ENCODE data around the gene RIMKLB.
"Not testable (repeated sequence)": the region's sequence is repeated elsewhere in the genome, so short reads cannot be mapped to it uniquely, and the experiment has no call there.

Gene RIMKLB

GRCh38 chr12:8689681-8690080 lies 8.1 kb upstream of the RIMKLB start:
- in situ Hi-C loops (cut with HindIII; ENCODE audit: low sequenced_read_pairs) = no loop called here

GRCh38 chr12:8692573-8692972 lies 5.2 kb upstream of the RIMKLB start:
- in situ Hi-C loops (cut with HindIII; ENCODE audit: low sequenced_read_pairs) = no loop called here

DNA sequence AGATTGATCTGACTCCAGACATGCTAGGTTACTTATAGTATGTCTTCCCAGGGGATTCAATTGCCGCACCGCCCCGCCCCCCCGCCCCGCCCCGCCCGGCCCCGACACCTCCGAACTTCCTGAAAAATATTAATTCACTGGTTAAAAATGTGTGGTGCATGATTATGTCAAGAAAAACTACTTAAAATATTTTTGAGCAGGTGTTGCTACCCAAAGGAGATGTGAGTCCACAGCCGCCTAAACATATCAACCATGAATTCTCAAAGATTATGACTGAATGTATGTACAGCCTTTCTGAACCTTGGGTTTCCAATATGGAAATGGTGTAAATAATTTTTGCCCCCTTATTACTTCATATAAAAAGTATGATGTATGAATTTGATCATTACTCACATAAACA lies 2.7 kb upstream of the RIMKLB start:
- in situ Hi-C loops (cut with HindIII; ENCODE audit: low sequenced_read_pairs) = no loop called here

- in situ Hi-C loops (cut with HindIII; ENCODE audit: low sequenced_read_pairs) = no loop called here
Observed at GRCh38 chr12:8696442-8697090, 1.2 kb upstream of the RIMKLB start.

- in situ Hi-C loops (cut with HindIII; ENCODE audit: low sequenced_read_pairs) = no loop called here
Observed at GRCh38 chr12:8697120-8697475, 693 bp upstream of the RIMKLB start.

DNA sequence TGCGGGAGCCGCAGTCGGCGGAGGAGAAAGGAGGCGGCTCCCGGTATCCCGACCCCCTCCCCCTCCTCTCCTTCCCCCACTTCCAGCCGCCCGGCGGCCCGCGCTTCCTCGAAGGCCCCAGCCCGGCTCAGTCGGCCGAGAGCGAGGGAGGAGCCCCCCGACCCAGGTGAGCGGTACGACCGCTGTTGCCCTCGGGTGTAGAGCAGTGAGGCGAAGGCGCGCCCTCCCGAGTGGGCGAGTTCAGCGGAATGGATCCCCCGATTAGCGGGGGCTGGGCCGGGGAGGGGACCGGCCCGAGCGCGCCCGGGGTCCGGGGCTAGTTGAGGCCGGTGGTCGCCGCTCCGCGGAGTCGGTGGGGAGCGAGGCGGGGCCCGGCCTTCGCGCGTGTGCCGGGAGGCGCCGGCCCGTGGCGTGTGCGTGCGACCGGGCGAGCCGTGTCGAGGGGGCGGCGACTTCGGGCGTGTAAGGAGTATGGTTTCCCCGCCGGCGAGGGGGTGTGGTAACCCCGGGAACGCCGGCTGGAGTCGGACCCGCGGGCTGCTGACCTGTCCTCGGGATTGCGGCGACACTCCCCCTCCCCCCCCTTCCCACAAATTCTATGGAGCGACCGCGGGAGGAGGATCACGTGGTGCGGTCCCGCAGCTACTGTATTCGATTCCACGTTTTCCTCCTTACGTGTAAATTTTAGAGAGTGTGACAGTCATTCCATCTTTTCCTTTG lies 501 bp downstream of the RIMKLB start:
- in situ Hi-C loops (cut with HindIII; ENCODE audit: low sequenced_read_pairs) = no loop called here

- in situ Hi-C loops (cut with HindIII; ENCODE audit: low sequenced_read_pairs) = no loop called here
Observed at GRCh38 chr12:8698879-8699278, 1.1 kb downstream of the RIMKLB start.

DNA sequence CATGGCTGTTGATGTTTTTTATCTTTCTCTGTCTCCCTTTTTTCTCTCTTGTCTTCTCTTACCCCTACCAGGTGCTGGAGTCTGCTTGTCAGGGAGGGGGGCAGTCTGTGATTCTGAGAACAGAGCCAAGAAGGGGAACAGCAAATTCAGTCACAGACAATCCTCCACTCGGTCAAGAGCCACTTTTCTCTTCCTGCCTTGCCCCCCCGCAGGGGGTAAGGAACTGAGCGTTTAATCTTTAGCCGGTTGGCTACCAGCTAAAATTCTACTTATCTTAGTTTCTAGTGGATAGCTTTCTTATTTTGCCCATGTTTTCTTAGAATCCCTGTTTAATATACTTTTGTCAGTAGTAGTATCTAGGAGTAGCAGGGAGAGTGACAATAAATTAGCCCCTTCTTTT lies 1.9 kb downstream of the RIMKLB start:
- in situ Hi-C loops (cut with HindIII; ENCODE audit: low sequenced_read_pairs) = no loop called here

DNA sequence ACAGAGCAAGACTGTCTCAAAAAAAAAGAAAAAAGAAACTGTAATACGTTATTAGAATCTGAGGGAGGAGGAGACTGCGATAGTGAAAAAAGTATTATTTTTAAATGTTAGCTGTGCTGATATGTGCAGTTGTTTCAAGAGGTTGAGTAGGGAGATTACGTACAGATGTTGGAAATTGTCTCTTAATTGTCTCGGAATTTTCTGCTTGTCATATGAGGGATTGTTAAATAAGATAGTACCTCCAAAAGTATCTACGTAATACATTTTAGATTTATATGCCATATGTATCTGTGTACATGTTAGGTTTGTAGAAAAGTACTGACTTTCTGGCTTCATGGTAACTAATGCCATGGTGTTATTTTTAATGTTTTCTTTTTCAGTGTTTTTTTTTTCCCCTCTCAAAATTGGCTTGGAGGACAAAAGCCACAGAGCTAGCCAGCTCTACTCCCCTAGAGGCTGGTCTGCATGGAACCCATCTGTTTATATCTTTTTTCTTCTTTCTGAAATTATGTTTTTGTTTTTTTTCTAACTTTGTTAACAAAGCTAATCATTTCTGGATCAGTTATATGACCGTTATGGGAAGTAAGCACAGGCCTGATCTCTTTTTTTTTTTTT lies 3.4 kb downstream of the RIMKLB start:
- in situ Hi-C loops (cut with HindIII; ENCODE audit: low sequenced_read_pairs) = no loop called here

DNA sequence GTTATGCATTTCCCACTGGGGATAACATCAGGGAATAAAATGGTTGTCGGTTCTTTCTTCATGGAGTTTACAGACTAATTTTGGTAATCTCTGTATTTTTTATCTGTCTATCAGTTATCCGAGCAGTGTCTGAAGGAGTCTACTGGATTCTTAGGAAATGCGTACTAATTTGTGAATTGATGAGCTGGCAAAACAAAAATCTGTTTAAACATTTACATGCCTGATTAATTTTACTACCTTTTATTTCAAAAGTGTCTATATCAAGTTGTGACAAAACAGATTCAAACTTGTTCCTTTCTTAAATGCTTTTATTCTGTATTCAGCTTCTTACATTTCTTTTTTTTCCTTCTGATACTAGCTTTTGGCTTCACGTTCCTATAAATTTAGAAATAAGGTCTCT lies 4.4 kb downstream of the RIMKLB start:
- in situ Hi-C loops (cut with HindIII; ENCODE audit: low sequenced_read_pairs) = no loop called here

- in situ Hi-C loops (cut with HindIII; ENCODE audit: low sequenced_read_pairs) = no loop called here
Observed at GRCh38 chr12:8709124-8709830, 11.5 kb downstream of the RIMKLB start.

- in situ Hi-C loops (cut with HindIII; ENCODE audit: low sequenced_read_pairs) = no loop called here
Observed at GRCh38 chr12:8712572-8712971, 14.8 kb downstream of the RIMKLB start.

- in situ Hi-C loops (cut with HindIII; ENCODE audit: low sequenced_read_pairs) = no loop called here
Observed at GRCh38 chr12:8722286-8722800, 24.6 kb downstream of the RIMKLB start.

DNA sequence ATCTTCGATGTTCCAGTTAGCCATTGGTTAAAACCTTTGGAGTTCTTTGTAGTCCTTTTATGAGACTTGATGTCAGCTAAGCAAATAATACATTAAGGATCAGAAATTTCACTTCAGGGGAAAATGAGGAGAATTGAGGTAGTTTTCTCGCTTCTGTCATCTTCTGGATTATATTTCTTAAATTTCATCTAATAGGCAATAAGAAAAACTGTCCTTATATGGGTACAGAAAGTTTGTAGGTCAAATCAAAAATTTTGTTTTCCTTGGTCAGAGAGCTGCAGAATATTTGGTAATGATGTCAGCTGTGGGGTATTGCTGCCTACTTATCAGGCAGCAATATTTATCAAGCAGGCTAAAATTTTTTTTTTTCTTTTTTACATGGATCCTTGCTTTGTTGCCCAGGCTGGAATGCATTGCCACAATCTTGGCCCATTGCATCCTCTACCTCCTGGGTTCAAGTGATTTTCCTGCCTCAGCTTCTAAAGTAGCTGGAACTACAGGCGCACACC lies 37.1 kb downstream of the RIMKLB start:
- in situ Hi-C loops (cut with HindIII; ENCODE audit: low sequenced_read_pairs) = no loop called here

DNA sequence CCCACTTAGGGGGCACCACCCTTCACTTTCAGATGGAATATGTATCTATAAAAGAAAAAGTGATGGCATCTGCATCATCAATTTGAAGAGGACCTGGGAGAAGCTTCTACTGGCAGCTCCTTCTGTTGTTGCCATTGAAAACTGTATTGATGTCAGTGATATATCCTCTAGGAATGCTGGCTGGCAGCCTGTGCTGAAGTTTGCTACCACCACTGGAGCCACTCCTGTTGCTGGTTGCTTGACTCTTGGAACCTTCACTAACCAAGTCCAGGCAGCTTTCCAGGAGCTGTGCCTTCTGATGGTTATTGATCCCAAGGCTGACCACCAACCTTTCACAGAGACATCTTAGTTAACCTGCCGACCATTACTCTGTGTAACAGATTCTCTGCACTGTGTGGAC lies 44.7 kb downstream of the RIMKLB start:
- in situ Hi-C loops (cut with HindIII; ENCODE audit: low sequenced_read_pairs) = no loop called here

DNA sequence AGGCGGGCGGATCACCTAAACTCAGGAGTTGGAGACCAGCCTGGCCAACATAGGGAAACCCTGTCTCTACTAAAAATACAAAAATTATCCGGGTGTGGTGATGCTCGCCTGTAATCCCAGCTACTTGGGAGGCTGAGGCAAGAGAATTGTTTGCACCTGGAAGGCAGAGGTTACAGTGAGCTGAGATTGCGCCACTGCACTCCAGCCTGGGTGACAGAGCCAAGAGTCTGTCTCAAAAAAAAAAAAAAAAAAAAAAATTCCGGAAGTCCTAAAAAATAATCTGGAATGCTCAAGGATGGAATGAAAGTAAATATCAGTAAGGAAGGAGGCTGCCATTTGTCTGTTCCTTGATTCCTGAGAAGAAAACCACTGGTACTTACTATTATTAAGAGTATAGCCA lies 45.3 kb downstream of the RIMKLB start:
- in situ Hi-C loops (cut with HindIII; ENCODE audit: low sequenced_read_pairs) = not testable (repeated sequence)

GRCh38 chr12:8745631-8746030 lies 47.8 kb downstream of the RIMKLB start:
- in situ Hi-C loops (cut with HindIII; ENCODE audit: low sequenced_read_pairs) = not testable (repeated sequence)

GRCh38 chr12:8746046-8746445 lies 48.3 kb downstream of the RIMKLB start:
- in situ Hi-C loops (cut with HindIII; ENCODE audit: low sequenced_read_pairs) = no loop called here

- in situ Hi-C loops (cut with HindIII; ENCODE audit: low sequenced_read_pairs) = not testable (repeated sequence)
Observed at GRCh38 chr12:8760076-8760475, 62.3 kb downstream of the RIMKLB start.

DNA sequence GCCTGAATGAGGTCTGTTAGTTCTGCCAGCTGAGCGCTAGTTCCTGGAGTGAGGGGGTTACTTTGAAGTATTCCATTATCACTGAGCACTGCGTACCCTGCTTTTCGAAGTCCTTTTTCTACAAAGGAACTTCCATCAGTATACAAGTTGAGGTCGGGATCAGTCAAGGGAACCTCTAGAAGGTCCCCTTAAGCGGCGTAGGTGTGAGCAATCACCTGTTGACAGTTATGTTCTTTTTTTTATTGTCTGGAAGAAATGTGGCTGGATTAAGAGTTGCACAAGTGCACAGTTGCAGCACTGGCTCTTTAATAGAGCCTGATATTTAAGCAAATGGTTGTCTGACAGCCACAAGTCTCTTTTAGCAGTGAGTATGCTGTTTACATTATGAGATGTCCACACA lies 64.9 kb downstream of the RIMKLB start:
- in situ Hi-C loops (cut with HindIII; ENCODE audit: low sequenced_read_pairs) = not testable (repeated sequence)

GRCh38 chr12:8766121-8766520 lies 68.3 kb downstream of the RIMKLB start:
- in situ Hi-C loops (cut with HindIII; ENCODE audit: low sequenced_read_pairs) = not testable (repeated sequence)

Data from endothelial cell of hepatic sinusoid (primary cell).